D721Med (cell line): ENCODE data around the gene ANP32E.
A peak's percentile ranks its signal among the peaks of the same experiment; 100 is the strongest.
"Not testable (repeated sequence)": the region's sequence is repeated elsewhere in the genome, so short reads cannot be mapped to it uniquely, and the experiment has no call there.

Source experiments
- DNase-seq: peaks from one replicate; pipeline ENCODE4 v3.0.0; 2011; ENCODE audit warnings: low spot score; ENCODE audit not compliant: insufficient read length
- FAIRE-seq: peaks from 2 replicates; lab custom pipeline; 2011; peaks lifted over from hg19 to GRCh38; lab: Jason Lieb, UNC
- CTCF ChIP-seq: IDR thresholded peaks from 2 replicates; pipeline ENCODE4 v1.5.1; 2012; ENCODE audit warnings: mild to moderate bottlenecking, control low read depth; ENCODE audit not compliant: insufficient read depth; ENCODE audit errors: missing control alignments

Gene ANP32E

DNA sequence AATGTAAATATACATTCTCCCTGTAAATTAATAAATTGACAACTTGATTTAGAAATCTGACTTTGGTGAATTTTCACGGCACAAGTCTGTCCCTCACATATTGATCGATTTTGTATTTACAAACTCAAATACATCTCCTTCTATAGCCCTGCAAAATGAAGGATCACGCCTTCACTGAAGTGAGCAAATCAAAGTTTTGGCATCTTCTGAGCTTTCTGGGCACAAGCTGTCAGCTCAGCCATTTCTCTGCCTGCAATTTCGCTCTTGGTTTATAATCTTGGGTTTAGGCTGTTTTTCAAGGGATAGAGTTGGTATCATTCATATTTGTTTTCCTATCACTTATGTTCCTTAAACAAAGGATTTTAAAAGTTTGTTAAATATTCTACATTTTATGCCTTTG, 25.8 kb downstream of the ANP32E start:
- no peak for DNase-seq
- TF ChIP-seq CTCF: no peak
- no peak for FAIRE-seq

DNA sequence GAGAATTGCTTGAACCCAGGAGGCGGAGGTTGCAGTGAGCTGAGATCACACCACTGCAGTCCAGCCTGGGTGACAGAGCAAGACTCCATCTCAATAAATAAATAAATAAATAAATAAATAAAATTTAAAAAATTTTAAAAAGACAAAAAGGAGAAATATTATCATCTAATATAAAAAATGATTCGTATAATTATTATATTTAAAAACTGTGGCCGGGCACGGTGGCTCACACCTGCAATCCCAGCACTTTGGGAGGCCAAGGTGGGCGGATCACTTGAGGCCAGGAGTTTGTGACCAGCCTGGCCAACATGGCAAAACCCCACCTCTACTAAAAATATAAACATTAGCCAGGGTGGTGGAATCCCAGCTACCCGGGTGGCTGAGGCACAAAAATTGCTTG, 27.5 kb downstream of the ANP32E start:
- not testable (repeated sequence) for DNase-seq

GRCh38 chr1:150207281-150207971, 28.5 kb downstream of the ANP32E start:
- FAIRE-seq: peak; percentile 6
- TF ChIP-seq CTCF: no peak
- DNase-seq: no peak

More for the DNA sequence above, 27.5 kb downstream of the ANP32E start:
- not testable (repeated sequence) for FAIRE-seq

DNA sequence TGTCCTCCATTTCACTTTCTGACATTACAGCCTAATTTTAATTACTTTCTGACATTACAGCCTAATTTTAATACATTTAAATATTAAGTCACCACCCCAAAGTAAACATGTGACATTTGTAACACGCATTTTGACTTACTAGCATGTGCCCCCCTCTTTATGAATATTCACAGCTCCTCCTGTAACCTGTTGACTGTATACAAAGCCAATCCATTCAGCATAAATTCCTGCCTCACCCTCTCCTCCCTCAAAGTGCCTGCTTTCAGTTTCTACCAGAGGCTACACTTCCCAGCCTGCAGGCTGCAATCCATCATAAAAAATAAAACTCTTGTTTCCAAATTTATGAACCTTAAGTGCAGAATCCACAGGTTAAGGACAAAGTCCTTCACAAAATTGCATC, 39.5 kb downstream of the ANP32E start:
- FAIRE-seq (no peak), DNase-seq (no peak)
- TF ChIP-seq CTCF: no peak

- DNase-seq (no peak), FAIRE-seq (no peak)
- TF ChIP-seq CTCF: no peak
Measured at GRCh38 chr1:150194381-150195031, 41.4 kb downstream of the ANP32E start.

GRCh38 chr1:150192012-150192411, 43.9 kb downstream of the ANP32E start:
- DNase-seq (no peak), FAIRE-seq (no peak)
- no peak for TF ChIP-seq CTCF

GRCh38 chr1:150187560-150187931, 48.4 kb downstream of the ANP32E start:
- no peak for TF ChIP-seq CTCF
- no peak for FAIRE-seq
- no peak for DNase-seq
